GM21423 (cell line): ENCODE data around the gene CRYBG1.

Experiments
- ATAC-seq: cut with Tn5 transposase; IDR thresholded peaks from one replicate; pipeline ENCODE4 v1.9.1; 2021; ENCODE audit warnings: mild to moderate bottlenecking, moderate library complexity; ENCODE audit not compliant: unreplicated experiment

Gene CRYBG1

GRCh38 chr6:106360410-106360988, at the start of gene CRYBG1:
Gene CRYBG1 (plus strand): TSS chr6:106360717. CDS start chr6:106360909, 192 bp downstream.
- no peak for ATAC-seq

DNA sequence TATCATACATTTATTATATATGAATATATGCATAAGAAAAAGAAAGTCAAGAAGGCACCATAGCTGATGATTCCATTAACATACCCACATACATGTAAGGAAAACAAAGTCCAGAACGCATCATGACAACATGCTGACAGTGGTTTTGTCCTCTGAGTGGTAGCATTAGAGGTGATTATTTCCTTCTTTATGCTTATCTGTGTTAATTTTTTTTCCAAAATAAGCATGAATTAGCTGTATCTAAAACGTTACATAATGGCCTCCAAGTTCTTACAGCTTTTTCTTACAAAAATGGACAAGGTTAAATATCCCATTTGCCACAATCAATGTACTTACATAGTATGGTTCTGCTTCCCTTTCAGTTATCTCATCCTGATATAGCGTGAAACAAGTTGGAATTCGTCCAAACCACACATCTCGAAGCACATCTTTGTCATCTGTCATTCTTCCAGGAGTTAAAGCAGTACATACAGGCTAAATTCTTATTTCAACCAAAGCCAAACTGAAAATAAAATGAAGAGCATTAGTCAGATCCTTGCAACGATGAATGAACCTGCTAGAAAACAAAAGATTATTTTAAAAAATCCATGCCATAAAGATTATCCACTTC, 44.6 kb upstream of the CRYBG1 start:
- no peak for ATAC-seq

DNA sequence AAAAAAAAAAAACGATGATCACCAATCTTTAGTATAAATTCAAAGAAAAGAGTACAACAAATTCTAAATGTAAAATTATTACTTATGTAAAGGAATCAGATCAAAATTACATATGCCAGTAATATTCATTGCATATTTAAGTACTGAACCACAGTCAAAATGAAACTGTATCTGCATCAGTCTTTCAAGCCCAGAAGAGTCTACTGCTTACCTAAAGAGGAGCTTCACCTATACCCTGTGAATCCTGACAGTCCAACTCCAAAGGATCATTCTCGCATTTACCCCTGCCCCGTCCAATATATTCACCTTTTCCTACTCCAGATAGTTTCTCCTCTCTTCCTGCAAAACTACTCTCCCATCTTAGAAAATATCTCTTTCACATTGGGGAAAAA, 44.1 kb upstream of the CRYBG1 start:
- peak; percentile 45 for ATAC-seq

DNA sequence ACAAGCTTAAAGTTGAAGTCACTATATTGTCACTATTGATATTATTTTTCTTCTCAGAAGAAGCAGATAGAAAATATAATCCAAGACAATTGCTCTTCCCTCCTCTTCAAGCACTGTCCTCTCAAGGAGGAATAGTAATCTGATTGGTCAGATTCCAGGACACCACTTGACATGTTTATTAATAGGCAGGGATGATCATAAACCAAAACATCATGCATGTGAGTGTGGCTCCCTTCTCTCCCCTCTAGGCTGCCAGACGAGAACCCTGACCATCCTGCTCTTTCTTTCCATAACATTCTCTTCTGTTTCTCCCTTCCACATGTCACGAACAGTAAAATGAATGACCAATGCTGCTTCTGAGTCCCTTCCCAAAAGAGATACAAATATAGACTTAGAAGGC, 42.5 kb upstream of the CRYBG1 start:
- no peak for ATAC-seq

DNA sequence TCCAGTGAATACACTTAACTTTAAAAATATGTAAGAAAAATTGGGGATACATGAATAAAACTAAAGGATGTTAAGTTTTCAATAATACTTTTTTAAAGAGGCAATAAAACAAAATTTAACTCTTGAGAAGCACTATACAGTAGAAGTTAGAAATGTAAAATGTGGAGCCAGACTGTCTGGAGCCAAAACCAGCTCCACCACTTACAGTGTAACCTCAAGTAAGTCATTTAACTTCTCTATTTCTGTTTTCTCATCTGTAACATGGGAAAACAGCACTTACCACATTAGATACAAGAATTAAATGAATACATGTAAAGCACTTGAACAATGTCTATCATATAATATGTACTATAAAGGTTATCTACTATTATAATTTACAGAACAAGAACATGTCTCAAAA, 41.7 kb upstream of the CRYBG1 start:
- no peak for ATAC-seq

- no peak for ATAC-seq
These were observed 38.6 kb upstream of the CRYBG1 start for GRCh38 chr6:106321940-106322339.

DNA sequence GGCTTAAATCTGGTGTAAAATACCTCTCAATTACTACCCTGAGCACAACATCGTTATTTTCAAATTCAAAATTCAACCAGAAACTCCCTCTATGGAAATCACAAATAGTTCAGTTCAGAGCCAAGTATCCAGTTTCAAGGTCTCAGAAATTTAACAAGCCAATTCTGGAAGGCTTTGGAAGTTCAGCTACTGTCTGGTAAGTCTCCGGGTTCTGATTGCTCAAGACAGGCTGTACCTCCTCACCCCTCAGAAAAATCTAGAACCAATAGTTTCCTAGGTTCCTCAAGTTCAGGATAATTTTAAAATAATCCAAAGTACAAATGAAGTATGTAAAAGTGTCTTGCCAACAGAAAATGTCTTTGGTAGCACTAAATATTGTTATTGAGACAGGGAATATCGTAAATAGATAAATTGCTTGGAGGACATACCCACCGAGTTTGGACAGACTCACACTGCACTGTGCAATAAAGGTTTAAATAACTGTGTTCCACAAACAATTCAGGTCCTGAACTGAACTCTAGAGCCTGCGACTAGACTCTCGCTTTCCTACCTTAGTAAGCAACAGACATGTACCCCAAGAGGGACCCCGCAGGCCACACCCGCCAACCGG, 35.7 kb upstream of the CRYBG1 start:
- ATAC-seq, result no peak

GRCh38 chr6:106325336-106326178, 35.0 kb upstream of the CRYBG1 start, which contains the start of gene ATG5:
Gene ATG5 (minus strand): TSS chr6:106325760. CDS start chr6:106316208, 9,552 bp downstream.
- ATAC-seq, result peak; percentile 94

GRCh38 chr6:106334646-106335448, 25.7 kb upstream of the CRYBG1 start:
- ATAC-seq, result no peak

DNA sequence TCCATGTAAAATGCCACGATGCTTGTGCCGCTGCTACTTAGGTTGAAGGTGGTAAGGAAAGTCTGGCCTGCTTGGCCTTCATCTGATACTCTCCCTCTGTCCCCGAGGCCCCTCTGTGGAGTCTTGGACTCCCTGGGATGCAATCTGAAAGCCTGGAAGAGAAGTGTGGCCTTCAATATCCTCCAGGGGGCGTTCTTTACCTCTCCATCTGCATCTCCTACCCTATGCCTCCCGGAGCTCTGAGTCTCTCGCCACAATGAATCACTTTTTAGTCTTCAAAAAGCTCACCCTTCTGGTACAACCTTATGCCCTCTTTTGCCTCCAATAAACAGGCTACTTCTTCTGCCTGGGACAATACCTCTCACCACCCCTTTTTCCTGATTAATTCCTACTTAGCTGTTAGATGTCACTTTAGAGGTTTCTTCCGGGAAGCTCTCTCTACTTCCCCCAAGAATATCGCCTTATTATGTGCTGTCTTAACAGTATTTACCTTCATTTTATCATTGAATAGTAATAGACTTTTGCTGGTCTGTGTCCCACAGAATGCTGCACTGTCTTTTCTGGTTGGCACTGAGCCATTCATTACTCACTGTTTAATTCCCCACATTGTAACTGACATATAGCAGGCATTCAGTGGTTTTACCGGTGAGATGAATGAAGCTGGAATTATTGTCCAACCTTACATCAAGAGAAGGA, 21.0 kb upstream of the CRYBG1 start:
- ATAC-seq, result peak; percentile 67

- ATAC-seq, result no peak
These were observed 13.3 kb upstream of the CRYBG1 start for GRCh38 chr6:106347219-106347618.

DNA sequence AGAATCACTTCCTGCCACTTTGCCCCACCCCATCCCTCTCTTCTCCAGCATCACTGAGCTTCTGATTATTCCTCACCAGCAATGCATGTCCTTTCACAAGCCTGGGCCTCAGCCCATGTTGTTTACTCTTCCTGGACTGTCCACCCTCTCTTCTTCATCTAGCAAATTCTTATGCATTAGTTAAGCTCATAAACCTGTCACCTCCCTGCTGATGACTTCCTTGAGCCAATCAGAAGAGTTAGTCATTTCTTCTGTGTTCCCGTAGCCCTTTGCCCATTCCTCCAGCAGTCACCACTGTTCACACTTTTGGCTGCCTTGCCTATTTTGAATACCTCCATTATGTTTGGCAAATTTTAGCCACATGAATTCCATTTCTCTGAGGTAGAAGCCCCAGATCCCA, 4.1 kb upstream of the CRYBG1 start:
- no peak for ATAC-seq

- ATAC-seq, result no peak
These were observed 533 bp upstream of the CRYBG1 start for GRCh38 chr6:106359959-106360409.

- no peak for ATAC-seq
These were observed 493 bp downstream of the CRYBG1 start for GRCh38 chr6:106360989-106361430.

DNA sequence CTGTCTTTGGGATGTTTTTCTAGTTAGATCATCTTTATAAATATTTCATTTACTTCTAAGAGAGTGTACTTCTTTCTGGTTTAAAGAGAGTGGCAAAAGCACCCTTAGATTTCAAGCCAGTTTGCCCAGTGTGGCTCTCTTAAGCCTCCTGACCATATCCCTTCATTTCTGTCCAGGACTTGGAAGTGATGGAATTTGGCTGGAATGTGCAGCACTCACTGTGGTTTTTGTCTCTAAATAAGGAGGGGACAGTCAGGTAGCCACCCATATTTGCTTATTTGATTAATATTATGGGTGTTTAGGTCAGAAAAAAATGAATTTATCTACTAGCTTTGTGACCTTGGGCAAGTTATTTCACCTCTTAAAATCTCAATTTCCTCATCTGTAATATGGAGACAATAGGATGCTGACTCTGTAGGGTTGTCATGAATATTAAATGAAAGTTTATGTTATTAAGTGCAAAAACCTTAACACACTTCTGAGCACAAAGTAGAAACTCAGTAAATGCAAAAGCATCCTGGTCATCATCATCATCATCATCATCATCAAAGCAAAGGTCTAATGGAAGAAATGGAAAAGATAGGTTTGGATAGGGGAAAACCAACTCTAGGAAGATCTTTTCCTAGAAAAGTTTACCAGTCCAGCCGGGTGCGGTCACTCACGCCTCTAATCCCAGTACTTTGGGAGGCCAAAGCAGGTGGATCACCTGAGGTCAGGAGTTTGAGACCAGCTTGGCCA, 3.1 kb downstream of the CRYBG1 start:
- no peak for ATAC-seq

GRCh38 chr6:106369739-106370138, 9.2 kb downstream of the CRYBG1 start:
- ATAC-seq, result no peak

GRCh38 chr6:106370639-106371038, 10.1 kb downstream of the CRYBG1 start:
- no peak for ATAC-seq

DNA sequence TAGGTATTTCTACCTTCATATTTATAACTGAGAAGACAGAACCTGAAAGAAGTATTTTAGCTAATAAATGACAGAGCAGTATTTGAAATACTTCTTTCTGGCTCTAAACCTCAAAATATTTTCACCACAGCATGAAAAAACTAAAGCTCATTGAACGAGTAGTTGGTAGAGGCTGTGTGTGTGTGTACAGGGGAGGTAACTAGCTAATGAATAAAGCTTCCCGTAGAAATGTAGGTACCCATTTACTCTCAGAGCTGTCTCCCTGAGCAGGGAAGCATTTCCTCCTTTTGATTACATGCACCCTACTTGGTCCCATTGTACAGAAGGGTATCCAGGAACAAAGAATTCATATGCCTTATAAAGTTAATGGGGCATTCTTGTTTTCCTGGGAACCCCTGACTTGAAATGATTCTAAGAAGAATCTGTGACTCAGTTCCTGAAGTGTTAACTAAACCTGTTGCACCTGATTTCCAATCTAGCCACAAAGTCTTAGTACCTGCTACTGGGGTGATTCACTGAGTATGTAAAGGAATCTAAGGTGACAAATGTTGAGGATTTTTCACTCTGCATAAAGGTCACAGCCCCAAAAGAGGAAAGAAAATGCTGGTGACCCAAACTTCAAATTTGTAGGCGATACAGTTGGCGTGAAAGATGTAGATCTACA, 12.5 kb downstream of the CRYBG1 start:
- no peak for ATAC-seq
